ENCODE data around the gene SDK2. TPM values are rescaled to one million over a fixed set of nuclear protein-coding genes. Genes with fewer than 3 reads are reported as not detected.

SDK2 gene
- total RNA-seq, 1 donor, result under 0.01 TPM

GRCh38 chr17:73635101-73635817, 9.0 kb downstream of the SDK2 start:
- H3K4me3 ChIP-seq (ENCODE audit: low read depth, low read length), result no peak overlapping the region
- TF ChIP-seq CTCF (IDR thresholded peaks at IDR 0.05; ENCODE audit: insufficient read depth, low read depth, low read length), result no peak
- DNase-seq (ENCODE audit: low read depth), result no peak

- DNase-seq (ENCODE audit: low read depth), result no peak
- no peak for TF ChIP-seq CTCF (IDR thresholded peaks at IDR 0.05; ENCODE audit: insufficient read depth, low read depth, low read length)
- H3K4me3 ChIP-seq (ENCODE audit: low read depth, low read length), result no peak overlapping the region
Measured at GRCh38 chr17:73634629-73635028, 9.6 kb downstream of the SDK2 start.

- H3K4me3 ChIP-seq (ENCODE audit: low read depth, low read length), result no peak overlapping the region
- TF ChIP-seq CTCF (IDR thresholded peaks at IDR 0.05; ENCODE audit: insufficient read depth, low read depth, low read length), result no peak
- no peak for DNase-seq (ENCODE audit: low read depth)
Measured at GRCh38 chr17:73633736-73634135, 10.5 kb downstream of the SDK2 start.

GRCh38 chr17:73632513-73632912, 11.7 kb downstream of the SDK2 start:
- no peak for DNase-seq (ENCODE audit: low read depth)
- no peak overlapping the region for H3K4me3 ChIP-seq (ENCODE audit: low read depth, low read length)

GRCh38 chr17:73630965-73631595, 13.2 kb downstream of the SDK2 start:
- no peak for DNase-seq (ENCODE audit: low read depth)
- no peak overlapping the region for H3K4me3 ChIP-seq (ENCODE audit: low read depth, low read length)
- TF ChIP-seq CTCF (IDR thresholded peaks at IDR 0.05; ENCODE audit: insufficient read depth, low read depth, low read length), result no peak

More at GRCh38 chr17:73632513-73632912, 11.7 kb downstream of the SDK2 start:
- TF ChIP-seq CTCF (IDR thresholded peaks at IDR 0.05; ENCODE audit: insufficient read depth, low read depth, low read length), result no peak

- TF ChIP-seq CTCF (IDR thresholded peaks at IDR 0.05; ENCODE audit: insufficient read depth, low read depth, low read length), result no peak
- DNase-seq (ENCODE audit: low read depth), result no peak
- H3K4me3 ChIP-seq (ENCODE audit: low read depth, low read length), result no peak overlapping the region
Measured at GRCh38 chr17:73630531-73630930, 13.7 kb downstream of the SDK2 start.
